GM19468 (cell line): ENCODE measurements around the gene KRT35.

ENCODE experiments used
- ATAC-seq: cut with Tn5 transposase; IDR thresholded peaks from one replicate; pipeline ENCODE4 v1.9.1; 2021; ENCODE audit warnings: mild to moderate bottlenecking, moderate library complexity, moderate number of reproducible peaks; ENCODE audit not compliant: unreplicated experiment; ENCODE audit errors: extremely low read depth

Gene KRT35

GRCh38 chr17:41512546-41513167 is 31.7 kb upstream of the KRT35 start:
- no peak for ATAC-seq

GRCh38 chr17:41511716-41512115 is 30.8 kb upstream of the KRT35 start:
- no peak for ATAC-seq

- no peak for ATAC-seq
These were observed 30.2 kb upstream of the KRT35 start for GRCh38 chr17:41511116-41511515.

- no peak for ATAC-seq
These were observed 29.5 kb upstream of the KRT35 start for GRCh38 chr17:41510251-41511065.

- no peak for ATAC-seq
These were observed 26.4 kb upstream of the KRT35 start for GRCh38 chr17:41507315-41507880.

GRCh38 chr17:41505809-41506767 is 25.1 kb upstream of the KRT35 start:
- no peak for ATAC-seq

- ATAC-seq: no peak
These were observed 24.3 kb upstream of the KRT35 start, which contains the start of gene KRT13 for GRCh38 chr17:41505007-41505808. Gene KRT13, minus strand, starts transcription at chr17:41505612. Its CDS starts 62 bp downstream, at chr17:41505550.

GRCh38 chr17:41504246-41504977 is 23.5 kb upstream of the KRT35 start:
- no peak for ATAC-seq

- no peak for ATAC-seq
These were observed 22.3 kb upstream of the KRT35 start for GRCh38 chr17:41503202-41503601.

- no peak for ATAC-seq
These were observed 19.4 kb upstream of the KRT35 start for GRCh38 chr17:41500131-41500911.

- ATAC-seq: no peak
These were observed 18.8 kb upstream of the KRT35 start for GRCh38 chr17:41499714-41500113.

GRCh38 chr17:41498276-41498675 is 17.3 kb upstream of the KRT35 start:
- ATAC-seq: no peak

GRCh38 chr17:41496803-41497484 is 16.0 kb upstream of the KRT35 start:
- ATAC-seq: peak; percentile 46

- ATAC-seq: no peak
These were observed 13.6 kb upstream of the KRT35 start for GRCh38 chr17:41494524-41494923.

GRCh38 chr17:41492771-41493170 is 11.8 kb upstream of the KRT35 start:
- no peak for ATAC-seq

GRCh38 chr17:41492351-41492750 is 11.4 kb upstream of the KRT35 start:
- no peak for ATAC-seq

- ATAC-seq: no peak
These were observed 10.5 kb upstream of the KRT35 start for GRCh38 chr17:41491476-41491875.
